Measurements from ENCODE around the gene ZCCHC7. TPM values are rescaled to one million over a fixed set of nuclear protein-coding genes. Genes with fewer than 3 reads are reported as not detected.
A peak's percentile ranks its signal among the peaks of the same experiment; 100 is the strongest.

Gene ZCCHC7
- total RNA-seq, 1 experiment from 2014 or later: 31.2 TPM

DNA sequence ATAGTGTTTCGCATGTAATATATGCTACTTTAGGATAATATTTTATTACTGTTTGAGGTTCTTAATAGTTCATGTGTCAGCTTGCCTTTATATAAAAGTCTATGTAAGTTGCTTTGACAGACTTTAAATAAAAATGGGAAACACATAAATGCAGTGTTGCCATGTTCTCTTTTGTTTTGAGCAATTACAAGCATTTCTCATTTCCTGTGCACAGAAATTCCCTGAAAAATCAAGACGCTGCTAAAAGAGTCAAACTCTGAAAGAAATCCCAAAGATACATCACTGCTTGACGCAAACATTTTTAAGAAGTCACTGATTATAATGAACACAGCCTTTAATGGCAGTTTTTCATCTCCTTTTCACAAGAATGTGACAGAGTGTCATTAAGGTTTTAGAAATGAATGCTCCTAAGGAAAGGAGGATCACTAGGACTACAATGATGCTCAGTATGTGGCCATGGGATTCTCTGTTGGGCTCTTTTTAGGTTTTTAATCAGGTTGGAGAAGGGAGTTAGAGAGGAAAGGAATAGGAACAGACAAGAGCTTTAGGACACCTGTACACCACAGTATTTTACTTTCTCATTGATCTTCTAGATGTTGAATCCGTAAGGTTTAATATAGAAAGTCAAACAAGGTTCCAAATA, 29.4 kb downstream of the ZCCHC7 start:
- H3K4me3 ChIP-seq (replicated peaks in 1 of 2; ENCODE audit: low read depth in 1 of 2, low read length in 2 of 2): no peak overlapping the region
- H3K9me3 ChIP-seq (ENCODE audit: control insufficient read depth in 1 of 2, insufficient read depth in 1 of 2, low read depth in 1 of 2, low read length in 2 of 2): no peaks in the 10 kb centered on the region
- TF ChIP-seq, protein P1, sequence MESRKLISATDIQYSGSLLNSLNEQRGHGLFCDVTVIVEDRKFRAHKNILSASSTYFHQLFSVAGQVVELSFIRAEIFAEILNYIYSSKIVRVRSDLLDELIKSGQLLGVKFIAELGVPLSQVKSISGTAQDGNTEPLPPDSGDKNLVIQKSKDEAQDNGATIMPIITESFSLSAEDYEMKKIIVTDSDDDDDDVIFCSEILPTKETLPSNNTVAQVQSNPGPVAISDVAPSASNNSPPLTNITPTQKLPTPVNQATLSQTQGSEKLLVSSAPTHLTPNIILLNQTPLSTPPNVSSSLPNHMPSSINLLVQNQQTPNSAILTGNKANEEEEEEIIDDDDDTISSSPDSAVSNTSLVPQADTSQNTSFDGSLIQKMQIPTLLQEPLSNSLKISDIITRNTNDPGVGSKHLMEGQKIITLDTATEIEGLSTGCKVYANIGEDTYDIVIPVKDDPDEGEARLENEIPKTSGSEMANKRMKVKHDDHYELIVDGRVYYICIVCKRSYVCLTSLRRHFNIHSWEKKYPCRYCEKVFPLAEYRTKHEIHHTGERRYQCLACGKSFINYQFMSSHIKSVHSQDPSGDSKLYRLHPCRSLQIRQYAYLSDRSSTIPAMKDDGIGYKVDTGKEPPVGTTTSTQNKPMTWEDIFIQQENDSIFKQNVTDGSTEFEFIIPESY (IDR thresholded peaks at IDR 0.05; ENCODE audit: extremely low read depth, insufficient replicate concordance, low read length): no peak
- no peaks in the 10 kb centered on the region for H3K27me3 ChIP-seq (ENCODE audit: insufficient read depth, low read length)
- DNase-seq (ENCODE audit: low read depth, low spot score): no peak
- ChIA-PET CTCF (no interaction called here), POLR2A (no interaction called here), RAD21 (ENCODE audit: low non-redundant PET in 1 of 2, low total read pairs in 2 of 2, uncharacterized antibody in 2 of 2, unreplicated experiment in 2 of 2) (no interaction called here)
- H3K4me2 ChIP-seq (ENCODE audit: low read length): no peak overlapping the region
- no peak overlapping the region for H3K9ac ChIP-seq (ENCODE audit: low read length)
- H3K79me2 ChIP-seq (ENCODE audit: insufficient read depth, low read length): peaks cover 67% of the 10 kb centered on the region
- no peaks in the 10 kb centered on the region for H3K9me2 ChIP-seq (ENCODE audit: insufficient read depth)
- H2AFZ ChIP-seq (ENCODE audit: low read depth, low read length, poor library complexity, severe bottlenecking): no peak overlapping the region
- H3K4me1 ChIP-seq (ENCODE audit: control insufficient read depth in 1 of 2, insufficient read depth in 2 of 2, low read length in 2 of 2): peaks cover 0 to under 1% of the 10 kb centered on the region in 2 experiments; a peak in 3 of 4 replicates
- TSS peak; percentile 8 for BruUV-seq (replicated peaks)
- no peak overlapping the region for H3K27ac ChIP-seq (ENCODE audit: low read depth, low read length)
- ATAC-seq: no peak
- H3K36me3 ChIP-seq (ENCODE audit: control insufficient read depth in 1 of 2, insufficient read depth in 2 of 2, low read length in 2 of 2): 0 out of 4 replicates have a peak, but pooled peaks cover 0 to 6% of the 10 kb centered on the region in 2 experiments
- intact Hi-C loops (cut with micrococcal nuclease): loop anchor here (5.0 kb wide), 1 partner anchor 48 kb away; no protein-coding TSS in a partner anchor
- H4K20me1 ChIP-seq (ENCODE audit: insufficient read depth): no peaks in the 10 kb centered on the region; the same call in 1 of the 2 replicates

DNA sequence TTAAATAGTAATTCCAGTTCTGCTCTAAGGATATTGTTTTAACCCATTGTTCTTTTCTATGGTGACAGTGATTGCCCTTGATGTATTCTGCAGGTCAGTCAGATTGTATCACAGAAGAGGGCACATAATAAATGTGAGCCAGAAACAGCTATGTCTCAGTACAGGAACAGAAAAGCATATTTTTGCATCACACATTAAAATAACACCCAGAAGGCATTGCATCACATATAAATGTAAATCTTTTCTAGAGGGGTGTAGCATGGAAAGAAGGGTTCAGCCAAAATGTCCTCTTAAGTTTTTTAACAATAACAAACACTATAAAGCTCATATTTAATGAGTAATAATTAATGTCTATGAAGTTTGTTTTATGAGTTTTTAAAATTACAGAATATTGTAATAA, 30.0 kb downstream of the ZCCHC7 start:
- POLR2A ChIA-PET: no interaction called here
- no peak overlapping the region for H2AFZ ChIP-seq (ENCODE audit: low read depth, low read length, poor library complexity, severe bottlenecking)
- H3K79me2 ChIP-seq (ENCODE audit: insufficient read depth, low read length): peaks cover 64% of the 10 kb centered on the region
- H3K27ac ChIP-seq (ENCODE audit: low read depth, low read length): no peak overlapping the region
- no peaks in the 10 kb centered on the region for H3K27me3 ChIP-seq (ENCODE audit: insufficient read depth, low read length)
- H3K9me3 ChIP-seq (ENCODE audit: control insufficient read depth in 1 of 2, insufficient read depth in 1 of 2, low read depth in 1 of 2, low read length in 2 of 2): no peaks in the 10 kb centered on the region
- H3K9ac ChIP-seq (ENCODE audit: low read length): no peak overlapping the region
- CTCF ChIA-PET: no interaction called here
- no peaks in the 10 kb centered on the region for H4K20me1 ChIP-seq (ENCODE audit: insufficient read depth)
- DNase-seq (ENCODE audit: low read depth, low spot score): no peak
- H3K4me3 ChIP-seq (replicated peaks in 1 of 2; ENCODE audit: low read depth in 1 of 2, low read length in 2 of 2): no peak overlapping the region
- H3K9me2 ChIP-seq (ENCODE audit: insufficient read depth): no peaks in the 10 kb centered on the region
- no peaks in the 10 kb centered on the region for H3K4me1 ChIP-seq (ENCODE audit: control insufficient read depth in 1 of 2, insufficient read depth in 2 of 2, low read length in 2 of 2)
- ATAC-seq: no peak
- BruUV-seq (replicated peaks): no TSS peak
- H3K36me3 ChIP-seq (ENCODE audit: control insufficient read depth in 1 of 2, insufficient read depth in 2 of 2, low read length in 2 of 2): 0 out of 4 replicates have a peak, but pooled peaks cover 0 to 6% of the 10 kb centered on the region in 2 experiments
- H3K4me2 ChIP-seq (ENCODE audit: low read length): no peak overlapping the region
- RAD21 ChIA-PET (ENCODE audit: low non-redundant PET in 1 of 2, low total read pairs in 2 of 2, uncharacterized antibody in 2 of 2, unreplicated experiment in 2 of 2): interaction anchor here in 1 of 2 experiments (0.7 kb wide), 1 partner anchor 89 kb away, joined by 3 read pairs; no protein-coding TSS in a partner anchor
- intact Hi-C loops (cut with micrococcal nuclease): no loop called here
- TF ChIP-seq, protein P2, sequence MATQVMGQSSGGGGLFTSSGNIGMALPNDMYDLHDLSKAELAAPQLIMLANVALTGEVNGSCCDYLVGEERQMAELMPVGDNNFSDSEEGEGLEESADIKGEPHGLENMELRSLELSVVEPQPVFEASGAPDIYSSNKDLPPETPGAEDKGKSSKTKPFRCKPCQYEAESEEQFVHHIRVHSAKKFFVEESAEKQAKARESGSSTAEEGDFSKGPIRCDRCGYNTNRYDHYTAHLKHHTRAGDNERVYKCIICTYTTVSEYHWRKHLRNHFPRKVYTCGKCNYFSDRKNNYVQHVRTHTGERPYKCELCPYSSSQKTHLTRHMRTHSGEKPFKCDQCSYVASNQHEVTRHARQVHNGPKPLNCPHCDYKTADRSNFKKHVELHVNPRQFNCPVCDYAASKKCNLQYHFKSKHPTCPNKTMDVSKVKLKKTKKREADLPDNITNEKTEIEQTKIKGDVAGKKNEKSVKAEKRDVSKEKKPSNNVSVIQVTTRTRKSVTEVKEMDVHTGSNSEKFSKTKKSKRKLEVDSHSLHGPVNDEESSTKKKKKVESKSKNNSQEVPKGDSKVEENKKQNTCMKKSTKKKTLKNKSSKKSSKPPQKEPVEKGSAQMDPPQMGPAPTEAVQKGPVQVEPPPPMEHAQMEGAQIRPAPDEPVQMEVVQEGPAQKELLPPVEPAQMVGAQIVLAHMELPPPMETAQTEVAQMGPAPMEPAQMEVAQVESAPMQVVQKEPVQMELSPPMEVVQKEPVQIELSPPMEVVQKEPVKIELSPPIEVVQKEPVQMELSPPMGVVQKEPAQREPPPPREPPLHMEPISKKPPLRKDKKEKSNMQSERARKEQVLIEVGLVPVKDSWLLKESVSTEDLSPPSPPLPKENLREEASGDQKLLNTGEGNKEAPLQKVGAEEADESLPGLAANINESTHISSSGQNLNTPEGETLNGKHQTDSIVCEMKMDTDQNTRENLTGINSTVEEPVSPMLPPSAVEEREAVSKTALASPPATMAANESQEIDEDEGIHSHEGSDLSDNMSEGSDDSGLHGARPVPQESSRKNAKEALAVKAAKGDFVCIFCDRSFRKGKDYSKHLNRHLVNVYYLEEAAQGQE (IDR thresholded peaks at IDR 0.05; ENCODE audit: low read depth): no peak
- TF ChIP-seq CEBPB (IDR thresholded peaks at IDR 0.05; ENCODE audit: low read depth): no peak
- TF ChIP-seq, protein P3, sequence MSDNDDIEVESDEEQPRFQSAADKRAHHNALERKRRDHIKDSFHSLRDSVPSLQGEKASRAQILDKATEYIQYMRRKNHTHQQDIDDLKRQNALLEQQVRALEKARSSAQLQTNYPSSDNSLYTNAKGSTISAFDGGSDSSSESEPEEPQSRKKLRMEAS (IDR thresholded peaks at IDR 0.05): no peak
- TF ChIP-seq FOSL1 (IDR thresholded peaks at IDR 0.05; ENCODE audit: low read depth): no peak
- TF ChIP-seq ELF1 (IDR thresholded peaks at IDR 0.05; ENCODE audit: borderline replicate concordance, low read depth): no peak
- TF ChIP-seq SRF (IDR thresholded peaks at IDR 0.05; ENCODE audit: low read depth): no peak
- no peak for TF ChIP-seq ZNF274 (IDR thresholded peaks at IDR 0.05; ENCODE audit: low read depth, low read length)
- no peak for TF ChIP-seq ZFX (IDR thresholded peaks at IDR 0.05)
- no peak for TF ChIP-seq EZH2 (IDR thresholded peaks at IDR 0.05)
- no peak for TF ChIP-seq YY1 (IDR thresholded peaks at IDR 0.05; ENCODE audit: extremely low read depth, insufficient replicate concordance, low read depth, low read length)

Data from HCT116 (cell line).